CD14-positive monocyte (primary cell): ENCODE data around the gene ESD. TPM values are rescaled to one million over a fixed set of nuclear protein-coding genes. Genes with fewer than 3 reads are reported as not detected.

Experiments used
- DNase-seq, 3 donors: peaks; one replicate each; pipeline ENCODE4 v3.0.0-alpha.2; 2011 to 2022
- H2AFZ ChIP-seq: 2 replicates; pipeline ENCODE4 v1.6.0; 2012; ENCODE audit warnings: mild to moderate bottlenecking, low read depth, low read length, inconsistent platforms; ENCODE audit not compliant: insufficient read depth, poor library complexity, severe bottlenecking
- H3K27ac ChIP-seq, 2 donors: 1 replicate in 1 of 2; 2 replicates in 1 of 2; pipeline ENCODE4 v1.5.1; 2012 to 2013; ENCODE audit warnings: low read length in 2 of 2, control low read depth in 1 of 2, inconsistent platforms in 1 of 2, low read depth in 1 of 2, mild to moderate bottlenecking in 1 of 2
- H3K27me3 ChIP-seq, 2 donors: one replicate each; pipeline versions ENCODE4 v1.6.0 to v1.6.1; 2011 to 2013; ENCODE audit warnings: low read length in 2 of 2; ENCODE audit not compliant: control insufficient read depth in 2 of 2, insufficient read depth in 2 of 2
- H3K36me3 ChIP-seq, 2 donors: replicated peaks in 1 of 2; 1 replicate in 1 of 2; 2 replicates in 1 of 2; pipeline versions ENCODE4 v1.5.1 to v1.6.1; 2012 to 2013; ENCODE audit warnings: low read length in 2 of 2, control low read depth in 1 of 2, inconsistent platforms in 1 of 2, mild to moderate bottlenecking in 1 of 2; ENCODE audit not compliant: insufficient read depth in 2 of 2, control insufficient read depth in 1 of 2
- H3K4me1 ChIP-seq, 2 donors: 1 replicate in 1 of 2; 2 replicates in 1 of 2; pipeline versions ENCODE4 v1.5.1 to v1.6.1; 2012 to 2013; ENCODE audit warnings: low read length in 2 of 2, control low read depth in 1 of 2, inconsistent platforms in 1 of 2, mild to moderate bottlenecking in 1 of 2, moderate library complexity in 1 of 2; ENCODE audit not compliant: insufficient read depth in 2 of 2, control insufficient read depth in 1 of 2
- H3K4me2 ChIP-seq: replicated peaks from 2 replicates; pipeline ENCODE3; 2012; ENCODE audit warnings: low read length, moderate library complexity, mild to moderate bottlenecking; ENCODE audit not compliant: poor library complexity, severe bottlenecking; ENCODE audit errors: extremely low read depth
- H3K4me3 ChIP-seq, 3 experiments: fragments of 200-600 bp in 1 of 3; sonication (generic) in 1 of 3; replicated peaks in 1 of 3; 1 replicate in 2 of 3; 2 replicates in 1 of 3; pipeline ENCODE4 v1.5.1; 2011 to 2013; ENCODE audit warnings: low read length in 3 of 3, mild to moderate bottlenecking in 3 of 3, control low read depth in 2 of 3, low read depth in 2 of 3, inconsistent platforms in 1 of 3, moderate library complexity in 1 of 3
- H3K79me2 ChIP-seq: 2 replicates; pipeline ENCODE4 v1.6.0; 2012; ENCODE audit warnings: mild to moderate bottlenecking, control low read depth, inconsistent platforms, low read length, moderate library complexity; ENCODE audit not compliant: insufficient read depth
- H3K9ac ChIP-seq: 2 replicates; pipeline ENCODE4 v1.6.0; 2017; ENCODE audit warnings: low read length, mild to moderate bottlenecking; ENCODE audit not compliant: insufficient read depth, poor library complexity, severe bottlenecking
- H3K9me3 ChIP-seq, 2 donors: replicated peaks in 1 of 2; 1 replicate in 1 of 2; 2 replicates in 1 of 2; pipeline versions ENCODE4 v1.5.1 to v1.6.1; 2012 to 2013; ENCODE audit warnings: low read length in 2 of 2, control low read depth in 1 of 2; ENCODE audit not compliant: control insufficient read depth in 1 of 2, insufficient read depth in 1 of 2
- H4K20me1 ChIP-seq: 2 replicates; pipeline ENCODE4 v1.6.0; 2012; ENCODE audit warnings: mild to moderate bottlenecking, low read length, control low read depth, moderate library complexity; ENCODE audit not compliant: insufficient read depth
- H3K27ac Mint-ChIP-seq, 7 donors: one replicate each; pipeline ENCODE4 v1.8.0; 2020; ENCODE audit warnings: mild to moderate bottlenecking in 7 of 7, mixed read lengths in 7 of 7, moderate library complexity in 6 of 7, inconsistent platforms in 2 of 7
- H3K27me3 Mint-ChIP-seq, 3 donors: one replicate each; pipeline ENCODE4 v1.8.0; 2021 to 2022; ENCODE audit warnings: low read depth in 3 of 3, mild to moderate bottlenecking in 3 of 3, mixed read lengths in 3 of 3, moderate library complexity in 3 of 3, inconsistent platforms in 1 of 3
- H3K36me3 Mint-ChIP-seq, 2 donors: one replicate each; pipeline ENCODE4 v1.8.0; 2020; ENCODE audit warnings: mixed read lengths in 2 of 2, inconsistent platforms in 1 of 2, mild to moderate bottlenecking in 1 of 2
- H3K4me1 Mint-ChIP-seq: one replicate; pipeline ENCODE4 v1.8.0; 2020; ENCODE audit warnings: mild to moderate bottlenecking, mixed read lengths
- H3K4me3 Mint-ChIP-seq, 2 donors: one replicate each; pipeline ENCODE4 v1.8.0; 2020; ENCODE audit warnings: mild to moderate bottlenecking in 2 of 2, mixed read lengths in 2 of 2, moderate library complexity in 1 of 2
- H3K9me3 Mint-ChIP-seq, 7 donors: one replicate each; pipeline ENCODE4 v1.8.0; 2020 to 2022; ENCODE audit warnings: mixed read lengths in 7 of 7, mild to moderate bottlenecking in 6 of 7, moderate library complexity in 6 of 7, inconsistent platforms in 2 of 7
- CTCF ChIP-seq: fragments of 200-600 bp; IDR thresholded peaks from one replicate; pipeline ENCODE4 v1.8.0; 2022; ENCODE audit warnings: antibody characterized with exemption, mild to moderate bottlenecking
- WGBS: methylation state at CpG from one replicate; pipeline ENCODE4 v1.1.5; 2013; ENCODE audit warnings: missing lambda C conversion rate; ENCODE audit not compliant: insufficient coverage; 5-methylcytosine and 5-hydroxymethylcytosine counted together
- intact Hi-C, 2 donors: fragments of 100-400 bp; cut with micrococcal nuclease; formaldehyde crosslinking; loops; one replicate each; pipeline versions ENCODE4 v1.15.0 to v1.15.1; 2023
- polyA plus RNA-seq, 3 donors: library from polyadenylated mRNA; depleted of rRNA in 1 of 3; unstranded in 2 of 3; stranded (reverse) in 1 of 3; fragments of 300-500 nt in 2 of 3; fragments of >200 nt in 1 of 3; fragmentation: Illumina TruSeq in 2 of 3; gene quantifications; 1 replicate in 2 of 3; 2 replicates in 1 of 3; pipeline ENCODE4 v1.2.3, GENCODE V29; 2012 to 2021

The ESD gene
- polyA plus RNA-seq, 3 donors, result 46.8 to 147 (median 139) TPM

GRCh38 chr13:46759846-46760245 is 37.1 kb downstream of the ESD start:
- H3K4me1 Mint-ChIP-seq, result peaks cover 43% of the 10 kb centered on the region
- Histone ChIP-seq H3K4me3 (no peak overlapping the region), H3K79me2 (no peaks in the 10 kb centered on the region), H3K9me3 (no peaks in the 10 kb centered on the region), H4K20me1 (no peaks in the 10 kb centered on the region), H3K4me1 (peaks cover 31 to 41% of the 10 kb centered on the region in 2 donors), H3K27ac (no peak overlapping the region), H3K27me3 (peaks cover 0 to 2% of the 10 kb centered on the region in 2 donors), H3K36me3 (no peaks in the 10 kb centered on the region), H3K4me2 (no peak overlapping the region), H2AFZ (peak overlapping the region; percentile 33), H3K9ac (no peak overlapping the region)
- H3K27ac Mint-ChIP-seq, result peak overlapping the region in 6 of 7 donors; percentile 17 to 88 (median 35)
- TF ChIP-seq CTCF, result no peak
- peaks cover 0 to 3% of the 10 kb centered on the region in 2 donors for H3K36me3 Mint-ChIP-seq
- intact Hi-C loops, result no loop called here
- 0% methylated on average over 1 of the region's 2 CpGs for WGBS
- peak overlapping the region in 1 of 2 donors; percentile 19 for H3K4me3 Mint-ChIP-seq
- DNase-seq, result peak; percentile 60 to 77 (median 68)
- H3K27me3 Mint-ChIP-seq, result peaks cover 5 to 9% (median 5%) of the 10 kb centered on the region in 3 donors
- H3K9me3 Mint-ChIP-seq, result peaks cover 0 to 4% (median 2%) of the 10 kb centered on the region in 7 donors

- H3K9me3 Mint-ChIP-seq, result peaks cover 0 to 4% (median 2%) of the 10 kb centered on the region in 7 donors
- H3K79me2 ChIP-seq, result no peaks in the 10 kb centered on the region
- intact Hi-C loops, result no loop called here
- H3K9me3 ChIP-seq, result no peaks in the 10 kb centered on the region
- H3K4me2 ChIP-seq, result no peak overlapping the region
- H3K4me3 Mint-ChIP-seq, result peak overlapping the region in 1 of 2 donors; percentile 48
- H3K27ac Mint-ChIP-seq, result peak overlapping the region in 6 of 7 donors; percentile 15 to 88 (median 71)
- no peak overlapping the region for H3K27ac ChIP-seq
- DNase-seq, result no peak
- peaks cover 5 to 12% of the 10 kb centered on the region in 2 donors for H3K36me3 Mint-ChIP-seq
- no peaks in the 10 kb centered on the region for H3K36me3 ChIP-seq
- H3K4me3 ChIP-seq, result no peak overlapping the region
- peaks cover 12 to 19% (median 13%) of the 10 kb centered on the region in 3 donors for H3K27me3 Mint-ChIP-seq
- peaks cover 6 to 9% of the 10 kb centered on the region in 2 donors for H3K27me3 ChIP-seq
- no peak for TF ChIP-seq CTCF
- H4K20me1 ChIP-seq, result no peaks in the 10 kb centered on the region
- H3K9ac ChIP-seq, result no peak overlapping the region
- no peak overlapping the region for H2AFZ ChIP-seq
- peaks cover 34 to 47% of the 10 kb centered on the region in 2 donors for H3K4me1 ChIP-seq
- 100% methylated on average over 1 of the region's 3 CpGs for WGBS
- H3K4me1 Mint-ChIP-seq, result peaks cover 54% of the 10 kb centered on the region
Measured at GRCh38 chr13:46757640-46758039, 39.3 kb downstream of the ESD start.
